DOHH2 (cell line): Measurements from ENCODE around the gene PALLD.

ENCODE experiments used
- H3F3A ChIP-seq: fragments of 200-600 bp; sonication (generic), shearing (Covaris generic); 2 replicates; pipeline ENCODE4 v1.6.0; 2016; ENCODE audit warnings: antibody characterized with exemption, mild to moderate bottlenecking; ENCODE audit not compliant: control insufficient read depth, insufficient read depth
- H3K27ac ChIP-seq: fragments of 200-600 bp; sonication (generic); 2 replicates; pipeline ENCODE4 v1.5.1; 2014; ENCODE audit warnings: low read depth, mild to moderate bottlenecking, low read length, moderate library complexity
- H3K27me3 ChIP-seq: fragments of 200-600 bp; sonication (generic); 2 replicates; pipeline ENCODE4 v1.6.1; 2014; ENCODE audit warnings: mild to moderate bottlenecking, low read length, mixed read lengths; ENCODE audit not compliant: control insufficient read depth
- H3K36me3 ChIP-seq: fragments of 200-600 bp; sonication (generic); 2 replicates; pipeline ENCODE4 v1.6.1; 2014; ENCODE audit warnings: mild to moderate bottlenecking, low read length, moderate library complexity, mixed read lengths; ENCODE audit not compliant: control insufficient read depth
- H3K4me1 ChIP-seq: fragments of 200-600 bp; sonication (generic); 2 replicates; pipeline ENCODE4 v1.6.1; 2014; ENCODE audit warnings: mild to moderate bottlenecking, low read length, mixed read lengths; ENCODE audit not compliant: control insufficient read depth
- H3K4me2 ChIP-seq: fragments of 200-600 bp; sonication (generic); 2 replicates; pipeline ENCODE4 v1.6.0; 2014; ENCODE audit warnings: mild to moderate bottlenecking, low read length, moderate library complexity
- H3K4me3 ChIP-seq: fragments of 200-600 bp; sonication (generic); 2 replicates; pipeline ENCODE4 v1.5.1; 2014; ENCODE audit warnings: mild to moderate bottlenecking, low read length, mixed read lengths
- H3K79me2 ChIP-seq: fragments of 200-600 bp; sonication (generic); 2 replicates; pipeline ENCODE4 v1.6.1; 2014; ENCODE audit warnings: mild to moderate bottlenecking, low read length, mixed read lengths; ENCODE audit not compliant: control insufficient read depth
- H3K9me2 ChIP-seq: fragments of 200-600 bp; sonication (generic); replicated peaks from 2 replicates; pipeline ENCODE4 v1.6.1; 2014; ENCODE audit warnings: mild to moderate bottlenecking, low read length, mixed read lengths; ENCODE audit not compliant: control insufficient read depth
- H3K9me3 ChIP-seq: fragments of 200-600 bp; sonication (generic); 2 replicates; pipeline ENCODE4 v1.6.1; 2014; ENCODE audit warnings: antibody characterized with exemption, low read length, mixed read lengths; ENCODE audit not compliant: control insufficient read depth, insufficient read depth
- H4K20me1 ChIP-seq: fragments of 200-600 bp; sonication (generic); 2 replicates; pipeline ENCODE4 v1.6.0; 2014; ENCODE audit warnings: low read depth, mild to moderate bottlenecking, antibody characterized with exemption, low read length, moderate library complexity; ENCODE audit not compliant: control insufficient read depth, insufficient read depth
- CTCF ChIP-seq: fragments of 200-600 bp; sonication (generic); IDR thresholded peaks from one replicate; pipeline ENCODE4 v1.5.1; 2014; ENCODE audit warnings: antibody characterized with exemption, mild to moderate bottlenecking, low read depth, low read length; ENCODE audit not compliant: poor library complexity, severe bottlenecking
- EZH2phosphoT487 ChIP-seq: fragments of 200-600 bp; sonication (generic); IDR thresholded peaks from 2 replicates; pipeline ENCODE4 v1.6.1; 2017; ENCODE audit warnings: borderline replicate concordance, mild to moderate bottlenecking, antibody characterized with exemption, low read length, moderate library complexity, mixed read lengths

The PALLD gene

GRCh38 chr4:168558599-168558998, 61.7 kb downstream of the PALLD start:
- Histone ChIP-seq H3K27ac (no peak overlapping the region), H3K36me3 (no peaks in the 10 kb centered on the region), H3K4me2 (no peak overlapping the region), H3K4me3 (no peak overlapping the region), H3K9me3 (no peaks in the 10 kb centered on the region), H4K20me1 (no peaks in the 10 kb centered on the region), H3K79me2 (no peaks in the 10 kb centered on the region), H3K4me1 (no peaks in the 10 kb centered on the region), H3F3A (no peaks in the 10 kb centered on the region), H3K27me3 (no peaks in the 10 kb centered on the region), H3K9me2 (no peaks in the 10 kb centered on the region)
- TF ChIP-seq CTCF (no peak), EZH2phosphoT487 (no peak)

GRCh38 chr4:168560184-168561180, 63.6 kb downstream of the PALLD start:
- Histone ChIP-seq H3K4me1 (no peaks in the 10 kb centered on the region), H3K27ac (no peak overlapping the region)

GRCh38 chr4:168562041-168562571, 65.3 kb downstream of the PALLD start:
- no peaks in the 10 kb centered on the region for H3K4me1 ChIP-seq
- TF ChIP-seq EZH2phosphoT487 (no peak), CTCF (no peak)
- H3K4me3 ChIP-seq = no peak overlapping the region
- no peak overlapping the region for H3K4me2 ChIP-seq
- no peaks in the 10 kb centered on the region for H4K20me1 ChIP-seq
- H3K36me3 ChIP-seq = no peaks in the 10 kb centered on the region
- no peaks in the 10 kb centered on the region for H3K79me2 ChIP-seq
- no peaks in the 10 kb centered on the region for H3K9me2 ChIP-seq
- no peaks in the 10 kb centered on the region for H3F3A ChIP-seq
- no peak overlapping the region for H3K27ac ChIP-seq
- H3K27me3 ChIP-seq = no peaks in the 10 kb centered on the region
- H3K9me3 ChIP-seq = no peaks in the 10 kb centered on the region

More at GRCh38 chr4:168560184-168561180, 63.6 kb downstream of the PALLD start:
- Histone ChIP-seq H3K9me2 (no peaks in the 10 kb centered on the region), H3F3A (no peaks in the 10 kb centered on the region), H3K27me3 (no peaks in the 10 kb centered on the region), H3K36me3 (no peaks in the 10 kb centered on the region), H4K20me1 (no peaks in the 10 kb centered on the region), H3K79me2 (no peaks in the 10 kb centered on the region), H3K4me3 (no peak overlapping the region), H3K4me2 (no peak overlapping the region), H3K9me3 (no peaks in the 10 kb centered on the region)
- TF ChIP-seq CTCF = no peak
- TF ChIP-seq EZH2phosphoT487 = no peak
